A673 (cell line): Measurements from ENCODE around the gene PDGFC.

ENCODE experiments used
- EZH2 ChIP-seq: fragments of 200-600 bp; sonication (generic); IDR thresholded peaks from 2 replicates; pipeline ENCODE4 v1.6.1; 2017; ENCODE audit warnings: borderline replicate concordance, low read depth, mild to moderate bottlenecking, mixed read lengths, antibody characterized with exemption, low read length; ENCODE audit not compliant: poor library complexity, severe bottlenecking
- TF ChIP-seq, protein P1 (sequence below): fragments of 300-800, 200-600 bp; sonication (generic); conservative IDR thresholded peaks from 2 replicates; pipeline ENCODE4 v1.5.1; 2017; ENCODE audit warnings: low read depth, mild to moderate bottlenecking, antibody characterized with exemption, low read length, moderate library complexity, mixed read lengths

DNA sequence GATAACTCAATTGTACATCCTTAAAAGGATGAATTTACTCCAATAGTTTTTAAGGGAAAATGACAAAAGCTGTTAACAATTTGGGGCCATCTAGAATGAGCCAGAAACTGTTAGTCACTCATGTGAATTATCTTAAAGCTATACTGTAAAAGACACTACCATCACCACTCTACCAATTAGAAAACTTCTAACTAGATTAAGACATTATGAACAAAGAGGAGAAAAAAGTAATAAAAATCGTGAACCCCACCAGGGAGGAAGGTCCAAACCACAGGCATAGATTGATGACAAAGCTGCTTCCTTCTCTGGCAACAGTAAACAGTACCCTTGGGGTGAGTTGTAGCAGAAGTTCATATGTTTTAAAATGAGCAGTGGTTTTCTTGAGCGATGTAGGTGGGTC, 106.1 kb downstream of the PDGFC start:
- TF ChIP-seq, protein P1, sequence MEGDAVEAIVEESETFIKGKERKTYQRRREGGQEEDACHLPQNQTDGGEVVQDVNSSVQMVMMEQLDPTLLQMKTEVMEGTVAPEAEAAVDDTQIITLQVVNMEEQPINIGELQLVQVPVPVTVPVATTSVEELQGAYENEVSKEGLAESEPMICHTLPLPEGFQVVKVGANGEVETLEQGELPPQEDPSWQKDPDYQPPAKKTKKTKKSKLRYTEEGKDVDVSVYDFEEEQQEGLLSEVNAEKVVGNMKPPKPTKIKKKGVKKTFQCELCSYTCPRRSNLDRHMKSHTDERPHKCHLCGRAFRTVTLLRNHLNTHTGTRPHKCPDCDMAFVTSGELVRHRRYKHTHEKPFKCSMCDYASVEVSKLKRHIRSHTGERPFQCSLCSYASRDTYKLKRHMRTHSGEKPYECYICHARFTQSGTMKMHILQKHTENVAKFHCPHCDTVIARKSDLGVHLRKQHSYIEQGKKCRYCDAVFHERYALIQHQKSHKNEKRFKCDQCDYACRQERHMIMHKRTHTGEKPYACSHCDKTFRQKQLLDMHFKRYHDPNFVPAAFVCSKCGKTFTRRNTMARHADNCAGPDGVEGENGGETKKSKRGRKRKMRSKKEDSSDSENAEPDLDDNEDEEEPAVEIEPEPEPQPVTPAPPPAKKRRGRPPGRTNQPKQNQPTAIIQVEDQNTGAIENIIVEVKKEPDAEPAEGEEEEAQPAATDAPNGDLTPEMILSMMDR = no peak
- TF ChIP-seq EZH2 = no peak
